Activated CD8-positive, alpha-beta T cell treated with anti-CD3 and anti-CD28 coated beads for 36 hours (primary cell): ENCODE data around the gene KIAA1191. TPM values are rescaled to one million over a fixed set of nuclear protein-coding genes. Genes with fewer than 3 reads are reported as not detected.
A peak's percentile ranks its signal among the peaks of the same experiment; 100 is the strongest.

Source experiments
- ATAC-seq: fragments of 200-7000 bp; cut with Tn5 transposase; one replicate; pipeline ENCODE4 v1.10.0; 2021; ENCODE audit warnings: mild to moderate bottlenecking, moderate library complexity
- CTCF ChIA-PET: fragments of 350-600 bp; sonication (Branson Sonifier 250); formaldehyde crosslinking; loops from one replicate; lab custom pipeline; 2021; ENCODE audit warnings: antibody characterized with exemption; lab: Charles Lee
- POLR2A ChIA-PET: fragments of 350-600 bp; sonication (Branson Sonifier 250); formaldehyde crosslinking; loops from one replicate; lab custom pipeline; 2021; ENCODE audit warnings: antibody characterized with exemption; lab: Charles Lee
- DNase-seq: peaks from one replicate; pipeline ENCODE4 v3.0.0-alpha.2; 2020
- H3K27ac Mint-ChIP-seq: one replicate; pipeline ENCODE4 v1.8.0; 2021; ENCODE audit warnings: mild to moderate bottlenecking, mixed read lengths
- H3K27me3 Mint-ChIP-seq: one replicate; pipeline ENCODE4 v1.8.0; 2021; ENCODE audit warnings: mixed read lengths
- H3K36me3 Mint-ChIP-seq: one replicate; pipeline ENCODE4 v1.8.0; 2021; ENCODE audit warnings: low read depth, mixed read lengths
- H3K4me1 Mint-ChIP-seq: one replicate; pipeline ENCODE4 v1.8.0; 2021; ENCODE audit warnings: low read depth, mixed read lengths
- H3K4me3 Mint-ChIP-seq: one replicate; pipeline ENCODE4 v1.8.0; 2021; ENCODE audit warnings: mild to moderate bottlenecking, moderate library complexity, mixed read lengths
- H3K9me3 Mint-ChIP-seq: one replicate; pipeline ENCODE4 v1.8.0; 2021; ENCODE audit warnings: mixed read lengths
- intact Hi-C: fragments of 100-400 bp; cut with micrococcal nuclease; formaldehyde crosslinking; loops from one replicate; pipeline ENCODE4 v1.10.0; 2022
- total RNA-seq, 2 experiments: library from RNA; stranded (reverse); gene quantifications; one replicate each; pipeline ENCODE4 v1.2.3, GENCODE V29; 2021
- TF ChIP-seq, protein P1 (sequence below): fragments of 200-600 bp; IDR thresholded peaks from one replicate; pipeline ENCODE4 v1.8.0; 2022; ENCODE audit warnings: antibody characterized with exemption, mild to moderate bottlenecking

The KIAA1191 gene
- total RNA-seq, 2 experiments from 2014 or later, result 39.4 to 40.8 TPM

DNA sequence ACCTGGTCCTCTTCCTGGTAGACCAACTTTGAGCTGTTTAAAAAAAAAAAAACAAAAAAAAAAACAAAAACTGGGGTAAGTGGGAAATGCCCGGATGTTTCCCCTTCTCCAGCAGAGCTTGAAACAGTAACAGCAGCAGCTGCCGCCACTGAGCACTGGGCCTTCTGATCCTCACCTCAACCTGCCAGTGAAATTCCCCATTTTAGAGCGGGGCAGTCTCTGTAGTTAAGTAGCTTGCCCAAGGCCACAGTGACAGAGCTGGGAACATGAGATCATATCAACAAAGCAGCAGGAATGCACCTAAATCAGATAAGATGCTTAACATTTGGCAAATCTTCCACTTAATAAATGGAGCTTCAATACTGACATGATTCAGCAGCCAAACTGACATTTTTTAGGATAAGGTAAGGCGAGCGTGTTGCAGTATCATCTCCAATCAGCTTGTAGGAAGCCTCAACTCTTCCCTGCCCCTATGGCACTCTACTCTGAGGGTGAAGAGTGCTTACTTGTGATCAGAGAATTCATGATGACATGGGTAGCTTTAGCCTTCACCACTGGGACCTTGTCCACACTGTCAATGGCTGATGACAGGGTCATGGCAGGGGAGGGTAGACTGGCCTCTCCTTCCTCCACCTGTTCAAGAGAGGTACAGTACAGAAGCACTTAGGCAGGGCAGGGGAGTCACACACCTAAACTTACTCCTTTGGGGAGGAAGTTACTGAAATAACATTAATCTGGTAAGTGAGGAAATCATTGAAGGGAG is 9.3 kb downstream of the KIAA1191 start:
- intact Hi-C loops, result no loop called here
- H3K36me3 Mint-ChIP-seq, result peaks cover 50% of the 10 kb centered on the region
- H3K9me3 Mint-ChIP-seq, result no peaks in the 10 kb centered on the region
- H3K27ac Mint-ChIP-seq, result peak overlapping the region; percentile 8
- ChIA-PET CTCF (interaction anchor here (1.1 to 1.8 kb wide), 2 partner anchors 9 to 10 kb away, joined by 3 to 5 read pairs; partner anchors contain the start of gene KIAA1191), POLR2A (interaction anchor here (1.3 to 1.9 kb wide), 2 partner anchors 10 kb away, joined by 4 read pairs; partner anchors contain the start of gene KIAA1191)
- TF ChIP-seq, protein P1, sequence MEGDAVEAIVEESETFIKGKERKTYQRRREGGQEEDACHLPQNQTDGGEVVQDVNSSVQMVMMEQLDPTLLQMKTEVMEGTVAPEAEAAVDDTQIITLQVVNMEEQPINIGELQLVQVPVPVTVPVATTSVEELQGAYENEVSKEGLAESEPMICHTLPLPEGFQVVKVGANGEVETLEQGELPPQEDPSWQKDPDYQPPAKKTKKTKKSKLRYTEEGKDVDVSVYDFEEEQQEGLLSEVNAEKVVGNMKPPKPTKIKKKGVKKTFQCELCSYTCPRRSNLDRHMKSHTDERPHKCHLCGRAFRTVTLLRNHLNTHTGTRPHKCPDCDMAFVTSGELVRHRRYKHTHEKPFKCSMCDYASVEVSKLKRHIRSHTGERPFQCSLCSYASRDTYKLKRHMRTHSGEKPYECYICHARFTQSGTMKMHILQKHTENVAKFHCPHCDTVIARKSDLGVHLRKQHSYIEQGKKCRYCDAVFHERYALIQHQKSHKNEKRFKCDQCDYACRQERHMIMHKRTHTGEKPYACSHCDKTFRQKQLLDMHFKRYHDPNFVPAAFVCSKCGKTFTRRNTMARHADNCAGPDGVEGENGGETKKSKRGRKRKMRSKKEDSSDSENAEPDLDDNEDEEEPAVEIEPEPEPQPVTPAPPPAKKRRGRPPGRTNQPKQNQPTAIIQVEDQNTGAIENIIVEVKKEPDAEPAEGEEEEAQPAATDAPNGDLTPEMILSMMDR, result no peak
- no peak for DNase-seq
- H3K4me3 Mint-ChIP-seq, result no peak overlapping the region
- ATAC-seq, result no peak
- H3K4me1 Mint-ChIP-seq, result peaks cover 20% of the 10 kb centered on the region
- no peaks in the 10 kb centered on the region for H3K27me3 Mint-ChIP-seq

- no peaks in the 10 kb centered on the region for H3K27me3 Mint-ChIP-seq
- ATAC-seq, result no peak
- peak overlapping the region; percentile 22 for H3K27ac Mint-ChIP-seq
- H3K36me3 Mint-ChIP-seq, result peaks cover 44% of the 10 kb centered on the region
- peaks cover 15% of the 10 kb centered on the region for H3K4me1 Mint-ChIP-seq
- ChIA-PET CTCF (interaction anchor here (1.0 kb wide), 1 partner anchor 30 kb away, joined by 4 read pairs; no protein-coding TSS in a partner anchor), POLR2A (interaction anchor here (0.7 to 1.1 kb wide), 2 partner anchors 9 to 11 kb away, joined by 3 to 4 read pairs; partner anchors contain the start of gene KIAA1191)
- intact Hi-C loops, result no loop called here
- DNase-seq, result no peak
- TF ChIP-seq, protein P1, result no peak
- no peak overlapping the region for H3K4me3 Mint-ChIP-seq
- H3K9me3 Mint-ChIP-seq, result no peaks in the 10 kb centered on the region
Observed at GRCh38 chr5:176350416-176350815, 11.1 kb downstream of the KIAA1191 start.

DNA sequence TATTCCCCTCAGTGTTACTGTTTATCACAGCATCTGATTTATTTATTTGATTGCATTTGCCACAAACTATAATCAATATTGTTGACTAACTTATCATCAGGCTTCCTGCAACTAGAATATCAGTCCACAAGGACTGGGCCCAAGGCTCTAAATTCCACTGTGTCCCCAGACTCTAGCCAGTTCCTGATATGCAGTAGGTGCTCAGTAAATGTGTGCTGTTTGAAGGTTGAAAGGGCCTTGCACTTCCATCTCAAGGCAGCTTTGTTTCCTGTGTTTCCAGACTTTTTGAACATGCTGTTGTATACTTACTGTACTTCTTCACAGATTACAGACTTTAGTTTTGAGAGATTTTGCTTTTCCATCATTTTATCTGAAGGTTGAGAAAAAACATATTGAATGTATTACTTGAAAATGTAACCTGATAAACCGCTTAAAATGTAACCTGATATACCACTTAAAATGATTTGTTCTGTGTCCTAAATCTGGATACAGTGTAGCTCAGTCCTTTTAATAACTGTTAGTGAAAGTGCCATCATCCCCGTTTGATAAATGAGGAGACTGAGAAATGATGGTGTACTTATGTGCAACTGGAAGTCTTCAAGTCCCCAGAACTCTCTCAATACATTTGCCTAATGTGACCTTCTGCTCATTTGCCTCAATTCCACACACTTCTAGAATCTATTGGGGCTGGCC is 18.7 kb downstream of the KIAA1191 start:
- CTCF ChIA-PET, result interaction anchor here (0.9 kb wide), 1 partner anchor 10 kb away, joined by 3 read pairs; no protein-coding TSS in a partner anchor
- Mint-ChIP-seq H3K27ac (no peak overlapping the region), H3K4me3 (no peak overlapping the region), H3K9me3 (no peaks in the 10 kb centered on the region), H3K4me1 (no peaks in the 10 kb centered on the region), H3K36me3 (peaks cover 7% of the 10 kb centered on the region), H3K27me3 (no peaks in the 10 kb centered on the region)
- no peak for DNase-seq
- no peak for ATAC-seq
- POLR2A ChIA-PET, result interaction anchor here (1.1 to 1.5 kb wide), 2 partner anchors 9 to 18 kb away, joined by 3 to 4 read pairs; no protein-coding TSS in a partner anchor
- TF ChIP-seq, protein P1, result no peak
- intact Hi-C loops, result no loop called here

- Mint-ChIP-seq H3K4me1 (no peaks in the 10 kb centered on the region), H3K4me3 (no peak overlapping the region), H3K9me3 (no peaks in the 10 kb centered on the region), H3K36me3 (peaks cover 2% of the 10 kb centered on the region), H3K27me3 (no peaks in the 10 kb centered on the region), H3K27ac (no peak overlapping the region)
- ChIA-PET CTCF (no interaction called here), POLR2A (interaction anchor here (1.5 kb wide), 1 partner anchor 10 kb away, joined by 4 read pairs; no protein-coding TSS in a partner anchor)
- intact Hi-C loops, result no loop called here
- no peak for ATAC-seq
- DNase-seq, result no peak
- TF ChIP-seq, protein P1, result no peak
Observed at GRCh38 chr5:176342158-176342483, 19.4 kb downstream of the KIAA1191 start.
